GM12878 (cell line): Measurements from ENCODE around the gene PIF1. TPM values are rescaled to one million over a fixed set of nuclear protein-coding genes. Genes with fewer than 3 reads are reported as not detected.

Experiments used
- ATAC-seq: fragments of 200-7000 bp; cut with Tn5 transposase; 3 replicates; pipeline ENCODE4 v1.9.1; 2020; ENCODE audit warnings: mild to moderate bottlenecking, moderate library complexity
- BruUV-seq: library from RNA; stranded (reverse); fragments of 400-500 nt; replicated peaks from 2 replicates; lab custom pipeline; 2021; lab: Mats Ljungman, UMichigan
- CTCF ChIA-PET: fragments of 300-600 bp; sonication (Branson Sonifier 250); formaldehyde crosslinking; extraction: SDS; loops from one replicate; lab custom pipeline; 2021; ENCODE audit warnings: inconsistent platforms; lab: Yijun Ruan, JAX
- POLR2A ChIA-PET: fragments of 350-600 bp; formaldehyde crosslinking; extraction: SDS; loops from one replicate; lab custom pipeline; 2021; ENCODE audit warnings: inconsistent platforms; lab: Charles Lee
- RAD21 ChIA-PET: fragments of 300-600 bp; sonication (Branson Sonifier 250); formaldehyde crosslinking; loops from one replicate; lab custom pipeline; 2023; ENCODE audit warnings: antibody characterized with exemption; ENCODE audit not compliant: unreplicated experiment; lab: Charles Lee
- SMC1A ChIA-PET: fragments of 300-600 bp; sonication (Branson Sonifier 250); formaldehyde crosslinking; loops from one replicate; lab custom pipeline; 2023; ENCODE audit not compliant: unreplicated experiment, uncharacterized antibody; lab: Charles Lee
- DNase-seq: peaks from one replicate; pipeline ENCODE4 v3.0.0-alpha.2; 2011; ENCODE audit warnings: low read depth, low spot score
- FAIRE-seq: peaks from 3 replicates; lab custom pipeline; 2011; peaks lifted over from hg19 to GRCh38; lab: Jason Lieb, UNC
- H2AFZ ChIP-seq: 2 replicates; pipeline ENCODE4 v1.6.0; 2011; ENCODE audit warnings: low read depth, low read length, control low read depth; ENCODE audit not compliant: control insufficient read depth
- H3K27ac ChIP-seq: 2 replicates; pipeline ENCODE4 v1.5.1; 2011; ENCODE audit warnings: control low read depth; ENCODE audit not compliant: control insufficient read depth, insufficient read depth
- H3K27me3 ChIP-seq, 2 experiments: replicated peaks in 1 of 2; 2 replicates each; pipeline versions ENCODE4 v1.6.0 to v1.6.1; 2011; ENCODE audit warnings: low read length in 1 of 2; ENCODE audit not compliant: control insufficient read depth in 2 of 2, insufficient read depth in 2 of 2
- H3K36me3 ChIP-seq, 2 experiments: 2 replicates each; pipeline ENCODE4 v1.5.1; 2011; ENCODE audit warnings: low read length in 1 of 2; ENCODE audit not compliant: control insufficient read depth in 2 of 2, insufficient read depth in 2 of 2
- H3K4me1 ChIP-seq: 2 replicates; pipeline ENCODE4 v1.6.1; 2011; ENCODE audit warnings: mild to moderate bottlenecking, low read length, moderate library complexity, mixed read lengths; ENCODE audit not compliant: control insufficient read depth, insufficient read depth
- H3K4me2 ChIP-seq: 2 replicates; pipeline ENCODE4 v1.6.0; 2011; ENCODE audit warnings: control low read depth; ENCODE audit not compliant: control insufficient read depth, insufficient read depth
- H3K4me3 ChIP-seq: fragments of 200-600 bp; sonication (generic); 2 replicates; pipeline ENCODE4 v1.5.1; 2016
- H3K79me2 ChIP-seq: 2 replicates; pipeline ENCODE4 v1.6.0; 2011; ENCODE audit warnings: low read length; ENCODE audit not compliant: control insufficient read depth, insufficient read depth
- H3K9ac ChIP-seq: 2 replicates; pipeline ENCODE4 v1.8.0; 2011; ENCODE audit warnings: low read length, control low read depth, mixed read lengths; ENCODE audit not compliant: control insufficient read depth, insufficient read depth
- H3K9me3 ChIP-seq: replicated peaks from 3 replicates; pipeline ENCODE4 v1.5.1; 2011; ENCODE audit warnings: mild to moderate bottlenecking, low read length; ENCODE audit not compliant: control insufficient read depth, insufficient read depth
- H4K20me1 ChIP-seq: 2 replicates; pipeline ENCODE4 v1.6.0; 2011; ENCODE audit not compliant: control insufficient read depth, insufficient read depth
- IKZF2 ChIP-seq, 2 experiments: fragments of 450-650 bp; IDR thresholded peaks; 2 replicates each; pipeline ENCODE4 v1.6.1; 2017; ENCODE audit warnings: mild to moderate bottlenecking in 2 of 2, moderate library complexity in 2 of 2
- PAX5 ChIP-seq: IDR thresholded peaks from 2 replicates; pipeline ENCODE4 v1.6.1; 2011; ENCODE audit warnings: low read depth, low read length, borderline replicate concordance
- RUNX3 ChIP-seq: IDR thresholded peaks from 2 replicates; pipeline ENCODE4 v1.6.1; 2012; ENCODE audit warnings: low read length, inconsistent platforms
- ZNF384 ChIP-seq: IDR thresholded peaks from 2 replicates; pipeline ENCODE4 v1.6.1; 2012; ENCODE audit warnings: low read depth, mild to moderate bottlenecking, low read length, improper control_type of control experiment, borderline replicate concordance
- WGBS: methylation state at CpG from one replicate; pipeline ENCODE4 v1.1.6; 2016; ENCODE audit warnings: low lambda C conversion rate; ENCODE audit not compliant: insufficient replicate concordance, insufficient coverage; ENCODE audit errors: missing lambda C conversion rate; 5-methylcytosine and 5-hydroxymethylcytosine counted together
- in situ Hi-C: fragments of 300-500 bp; cut with MboI; formaldehyde crosslinking; loops from 9 replicates; pipeline ENCODE4 v1.14.3; 2018; ENCODE audit warnings: mixed read lengths
- intact Hi-C: fragments of 100-400 bp; cut with micrococcal nuclease; formaldehyde crosslinking; loops from one replicate; pipeline ENCODE4 v1.14.2; 2022; ENCODE audit not compliant: unreplicated experiment
- polyA plus RNA-seq, 11 experiments: library from polyadenylated mRNA; depleted of rRNA in 4 of 11; unstranded in 6 of 11; stranded (reverse) in 5 of 11; fragments of >200 nt; fragmentation: Nextera tagmentation in 4 of 11; fragmentation: Illumina TruSeq in 1 of 11; extraction: Ambion mirVana in 4 of 11; extraction: Trizol in 1 of 11; gene quantifications; 1 replicate in 1 of 11; 2 replicates in 10 of 11; pipeline versions ENCODE4 v1.2.1 to v1.2.3, GENCODE V29; 2011 to 2016; ENCODE audit warnings: inconsistent platforms in 2 of 11, missing spikeins in 2 of 11, low read depth in 1 of 11
- total RNA-seq, 4 experiments: library from RNA; depleted of rRNA in 3 of 4; stranded (reverse); fragments of >200 nt in 3 of 4; fragmentation: Illumina TruSeq in 1 of 4; extraction: Trizol in 1 of 4; gene quantifications; 2 replicates each; pipeline versions ENCODE4 v1.2.1 to v1.2.3, GENCODE V29; 2013 to 2021
- TF ChIP-seq, protein P1 (sequence below): fragments of 450-650 bp; formaldehyde crosslinking; IDR thresholded peaks from 2 replicates; pipeline ENCODE4 v1.4.0; 2020; ENCODE audit warnings: mild to moderate bottlenecking, moderate library complexity

PIF1 gene
- total and polyA plus RNA-seq, 10 of the 15 experiments (the other 5 are each of a cell fraction or from before 2014, with no cell fraction given) = 3.7 to 68.9 (median 31.1) TPM

DNA sequence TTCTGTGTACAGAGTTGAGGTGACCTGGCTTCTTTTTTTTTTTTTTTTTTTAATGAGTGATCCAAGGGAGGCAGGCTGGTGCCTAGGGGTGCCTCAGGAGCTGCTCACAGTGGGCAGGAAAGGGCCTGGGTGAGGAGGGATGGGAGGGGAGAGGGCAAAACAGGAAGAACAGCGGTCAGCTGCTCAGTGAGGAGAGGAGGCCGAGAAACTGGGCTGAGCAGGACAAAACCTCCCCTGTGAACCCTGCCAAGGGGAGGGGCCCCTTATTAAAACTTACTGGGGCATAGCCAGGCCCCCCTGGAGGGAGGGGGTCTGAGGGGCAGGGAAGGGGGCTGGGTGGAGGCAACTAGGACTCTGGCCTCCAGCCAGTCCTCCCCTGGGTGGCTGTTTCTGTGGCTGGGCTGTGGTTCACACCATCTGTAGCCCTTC is 19.8 kb upstream of the PIF1 start:
- SMC1A ChIA-PET = interaction anchor here (0.6 to 6.5 kb wide), 15 partner anchors 10 to 180 kb away, joined by 3 to 116 read pairs (median 5); no protein-coding TSS in a partner anchor
- CTCF ChIA-PET = interaction anchor here (0.6 to 5.1 kb wide), 10 partner anchors 10 to 217 kb away, joined by 3 to 78 read pairs (median 8); no protein-coding TSS in a partner anchor
- ATAC-seq (peak; percentile 14), DNase-seq (no peak), FAIRE-seq (no peak)
- Histone ChIP-seq H3K79me2 (peaks cover 69% of the 10 kb centered on the region), H3K27ac (peak overlapping the region; percentile 79), H3K4me3 (peak overlapping the region; percentile 99), H3K36me3 (peaks cover 2 to 7% of the 10 kb centered on the region in 2 experiments), H3K27me3 (no peaks in the 10 kb centered on the region), H3K9ac (peak overlapping the region; percentile 81), H3K9me3 (no peaks in the 10 kb centered on the region), H3K4me2 (peak overlapping the region; percentile 99), H2AFZ (no peak overlapping the region), H4K20me1 (no peaks in the 10 kb centered on the region), H3K4me1 (peaks cover 26% of the 10 kb centered on the region)
- RAD21 ChIA-PET = interaction anchor here (0.6 to 6.8 kb wide), 12 partner anchors 10 to 295 kb away, joined by 3 to 129 read pairs (median 6); partner anchors contain the start of gene PIF1
- no CpG with 5 or more reads among the region's 2 CpGs for WGBS
- POLR2A ChIA-PET = interaction anchor here (0.6 to 5.3 kb wide), 9 partner anchors 9 to 1577 kb away, joined by 3 to 127 read pairs (median 13); partner anchors contain the start of gene PIF1
- in situ Hi-C loops = no loop called here
- TF ChIP-seq IKZF2 (IDR thresholded peaks at IDR 0.05) (peak in 1 of 2 experiments; percentile 36; a peak in 1 of 4 replicates), PAX5 (0 out of 2 replicates have a peak, but pooled peaks have one; percentile 17), RUNX3 (peak; percentile 45; the same call in 1 of the 2 replicates), ZNF384 (peak; percentile 68; the same call in 1 of the 2 replicates)
- TF ChIP-seq, protein P1, sequence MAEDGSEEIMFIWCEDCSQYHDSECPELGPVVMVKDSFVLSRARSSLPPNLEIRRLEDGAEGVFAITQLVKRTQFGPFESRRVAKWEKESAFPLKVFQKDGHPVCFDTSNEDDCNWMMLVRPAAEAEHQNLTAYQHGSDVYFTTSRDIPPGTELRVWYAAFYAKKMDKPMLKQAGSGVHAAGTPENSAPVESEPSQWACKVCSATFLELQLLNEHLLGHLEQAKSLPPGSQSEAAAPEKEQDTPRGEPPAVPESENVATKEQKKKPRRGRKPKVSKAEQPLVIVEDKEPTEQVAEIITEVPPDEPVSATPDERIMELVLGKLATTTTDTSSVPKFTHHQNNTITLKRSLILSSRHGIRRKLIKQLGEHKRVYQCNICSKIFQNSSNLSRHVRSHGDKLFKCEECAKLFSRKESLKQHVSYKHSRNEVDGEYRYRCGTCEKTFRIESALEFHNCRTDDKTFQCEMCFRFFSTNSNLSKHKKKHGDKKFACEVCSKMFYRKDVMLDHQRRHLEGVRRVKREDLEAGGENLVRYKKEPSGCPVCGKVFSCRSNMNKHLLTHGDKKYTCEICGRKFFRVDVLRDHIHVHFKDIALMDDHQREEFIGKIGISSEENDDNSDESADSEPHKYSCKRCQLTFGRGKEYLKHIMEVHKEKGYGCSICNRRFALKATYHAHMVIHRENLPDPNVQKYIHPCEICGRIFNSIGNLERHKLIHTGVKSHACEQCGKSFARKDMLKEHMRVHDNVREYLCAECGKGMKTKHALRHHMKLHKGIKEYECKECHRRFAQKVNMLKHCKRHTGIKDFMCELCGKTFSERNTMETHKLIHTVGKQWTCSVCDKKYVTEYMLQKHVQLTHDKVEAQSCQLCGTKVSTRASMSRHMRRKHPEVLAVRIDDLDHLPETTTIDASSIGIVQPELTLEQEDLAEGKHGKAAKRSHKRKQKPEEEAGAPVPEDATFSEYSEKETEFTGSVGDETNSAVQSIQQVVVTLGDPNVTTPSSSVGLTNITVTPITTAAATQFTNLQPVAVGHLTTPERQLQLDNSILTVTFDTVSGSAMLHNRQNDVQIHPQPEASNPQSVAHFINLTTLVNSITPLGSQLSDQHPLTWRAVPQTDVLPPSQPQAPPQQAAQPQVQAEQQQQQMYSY = no peak
- intact Hi-C loops = loop anchor here (1.0 kb wide), 1 partner anchor 48 kb away; no protein-coding TSS in a partner anchor
- BruUV-seq = no TSS peak
